PC-9 (cell line): ENCODE measurements around the gene WDR26. TPM values are rescaled to one million over a fixed set of nuclear protein-coding genes. Genes with fewer than 3 reads are reported as not detected.

Experiments used
- BruUV-seq: library from RNA; stranded (reverse); fragments of 400-500 nt; replicated peaks from 2 replicates; lab custom pipeline; 2021; lab: Mats Ljungman, UMichigan
- CTCF ChIA-PET: fragments of 300-600 bp; sonication (Branson Sonifier 250); formaldehyde crosslinking; loops from one replicate; lab custom pipeline; 2022; ENCODE audit warnings: antibody characterized with exemption; lab: Charles Lee
- POLR2A ChIA-PET: fragments of 300-600 bp; sonication (Branson Sonifier 250); formaldehyde crosslinking; loops from one replicate; lab custom pipeline; 2022; ENCODE audit warnings: antibody characterized with exemption; ENCODE audit not compliant: unreplicated experiment; lab: Charles Lee
- DNase-seq, 2 experiments: peaks; one replicate each; pipeline versions ENCODE4 v3.0.0 to v3.0.0-alpha.2; 2015 to 2022; ENCODE audit warnings: mixed read lengths in 1 of 2
- H2AFZ ChIP-seq: fragments of 200-600 bp; sonication (generic); 2 replicates; pipeline ENCODE4 v1.8.1; 2017; ENCODE audit warnings: antibody characterized with exemption
- H3F3A ChIP-seq: fragments of 200-600 bp; sonication (generic); 2 replicates; pipeline ENCODE4 v1.8.1; 2017; ENCODE audit warnings: antibody characterized with exemption, mild to moderate bottlenecking, low read depth; ENCODE audit not compliant: insufficient read depth
- H3K27ac ChIP-seq: fragments of 200-600 bp; sonication (generic); 2 replicates; pipeline ENCODE4 v1.6.1; 2016; ENCODE audit warnings: mixed run types
- H3K27me3 ChIP-seq: fragments of 200-600 bp; sonication (generic); 2 replicates; pipeline ENCODE4 v1.6.1; 2016; ENCODE audit warnings: low read depth, mixed run types; ENCODE audit not compliant: insufficient read depth
- H3K36me3 ChIP-seq: fragments of 200-600 bp; sonication (generic); 2 replicates; pipeline ENCODE4 v1.6.1; 2016; ENCODE audit warnings: low read depth, mixed run types
- H3K4me1 ChIP-seq: fragments of 200-600 bp; sonication (generic); replicated peaks from 2 replicates; pipeline ENCODE4 v1.6.1; 2016; ENCODE audit warnings: mixed run types; ENCODE audit not compliant: insufficient read depth
- H3K4me2 ChIP-seq: fragments of 200-600 bp; sonication (generic); 2 replicates; pipeline ENCODE4 v1.6.1; 2017; ENCODE audit warnings: mixed run types
- H3K4me3 ChIP-seq: fragments of 200-600 bp; sonication (generic); 2 replicates; pipeline ENCODE4 v1.6.1; 2016; ENCODE audit warnings: mixed run types
- H3K79me2 ChIP-seq: fragments of 200-600 bp; sonication (generic); 2 replicates; pipeline ENCODE4 v1.6.1; 2017; ENCODE audit warnings: low read depth, mixed run types
- H3K9me2 ChIP-seq: fragments of 200-600 bp; sonication (generic); 2 replicates; pipeline ENCODE4 v1.8.1; 2017; ENCODE audit warnings: mild to moderate bottlenecking; ENCODE audit not compliant: insufficient read depth
- H3K9me3 ChIP-seq: fragments of 200-600 bp; sonication (generic); 2 replicates; pipeline ENCODE4 v1.8.1; 2016; ENCODE audit warnings: low read depth; ENCODE audit not compliant: insufficient read depth
- H4K20me1 ChIP-seq: fragments of 200-600 bp; sonication (generic); 2 replicates; pipeline ENCODE4 v1.8.1; 2017; ENCODE audit not compliant: insufficient read depth
- CTCF ChIP-seq: fragments of 200-600 bp; sonication (generic); conservative IDR thresholded peaks from 2 replicates; pipeline ENCODE4 v1.6.1; 2017; ENCODE audit warnings: mixed run types, antibody characterized with exemption, mild to moderate bottlenecking, moderate library complexity
- EZH2 ChIP-seq: fragments of 200-600 bp; sonication (generic); IDR thresholded peaks from 2 replicates; pipeline ENCODE4 v1.8.0; 2017; ENCODE audit warnings: antibody characterized with exemption, low read depth
- intact Hi-C: fragments of 100-400 bp; cut with micrococcal nuclease; formaldehyde crosslinking; loops from one replicate; pipeline ENCODE4 v1.10.0; 2022; ENCODE audit not compliant: unreplicated experiment
- total RNA-seq: library from RNA; stranded (reverse); gene quantifications from 2 replicates; pipeline ENCODE4 v1.2.3, GENCODE V29; 2021

Gene WDR26
- total RNA-seq, 1 experiment from 2014 or later, result 88.9 TPM

GRCh38 chr1:224432146-224432545 lies 2.5 kb downstream of the WDR26 start:
- peaks cover 90% of the 10 kb centered on the region for H3K79me2 ChIP-seq
- no TSS peak for BruUV-seq
- TF ChIP-seq CTCF, result no peak
- no peak for TF ChIP-seq EZH2
- H3K36me3 ChIP-seq, result peaks cover 43% of the 10 kb centered on the region
- peak overlapping the region; percentile 86 for H3K4me2 ChIP-seq
- H3K4me3 ChIP-seq, result peak overlapping the region; percentile 87; the same call in 1 of the 2 replicates
- POLR2A ChIA-PET, result no interaction called here
- CTCF ChIA-PET, result interaction anchor here (1.1 to 1.8 kb wide), 2 partner anchors 14 to 25 kb away, joined by 3 to 5 read pairs; no protein-coding TSS in a partner anchor
- H3F3A ChIP-seq, result peaks cover 33% of the 10 kb centered on the region
- intact Hi-C loops, result loop anchor here (10.0 kb wide), 1 partner anchor 423 kb away; no protein-coding TSS in a partner anchor
- H2AFZ ChIP-seq, result no peak overlapping the region
- no peak for DNase-seq
- H3K9me2 ChIP-seq, result no peaks in the 10 kb centered on the region
- H3K27me3 ChIP-seq, result no peaks in the 10 kb centered on the region
- peaks cover 32% of the 10 kb centered on the region for H4K20me1 ChIP-seq
- H3K4me1 ChIP-seq, result peaks cover 46% of the 10 kb centered on the region
- no peaks in the 10 kb centered on the region for H3K9me3 ChIP-seq
- H3K27ac ChIP-seq, result peak overlapping the region; percentile 50; the same call in 1 of the 2 replicates

GRCh38 chr1:224431726-224432125 lies 2.9 kb downstream of the WDR26 start:
- Histone ChIP-seq H3K27me3 (no peaks in the 10 kb centered on the region), H3K4me2 (peak overlapping the region; percentile 86), H3K27ac (peak overlapping the region; percentile 50; the same call in 1 of the 2 replicates), H3K9me2 (no peaks in the 10 kb centered on the region), H3K9me3 (no peaks in the 10 kb centered on the region), H3K4me3 (peak overlapping the region; percentile 87; the same call in 1 of the 2 replicates), H2AFZ (no peak overlapping the region), H3K36me3 (peaks cover 43% of the 10 kb centered on the region), H3K79me2 (peaks cover 87% of the 10 kb centered on the region), H3F3A (peaks cover 33% of the 10 kb centered on the region), H3K4me1 (peaks cover 42% of the 10 kb centered on the region), H4K20me1 (peaks cover 35% of the 10 kb centered on the region)
- ChIA-PET POLR2A (interaction anchor here (0.7 kb wide), 1 partner anchor 67 kb away, joined by 4 read pairs; no protein-coding TSS in a partner anchor), CTCF (interaction anchor here (1.1 to 1.8 kb wide), 2 partner anchors 14 to 25 kb away, joined by 3 to 5 read pairs; no protein-coding TSS in a partner anchor)
- no peak for DNase-seq
- intact Hi-C loops, result loop anchor here (10.0 kb wide), 1 partner anchor 423 kb away; no protein-coding TSS in a partner anchor
- TF ChIP-seq EZH2 (no peak), CTCF (no peak)
- BruUV-seq, result no TSS peak

- DNase-seq, result peak in 1 of 2 experiments; percentile 43
Observed at GRCh38 chr1:224430511-224431113, 4.0 kb downstream of the WDR26 start.

More at GRCh38 chr1:224430511-224431113, 4.0 kb downstream of the WDR26 start:
- Histone ChIP-seq H3K36me3 (peaks cover 43% of the 10 kb centered on the region), H3K4me2 (peak overlapping the region; percentile 86), H2AFZ (no peak overlapping the region), H3K4me3 (no peak overlapping the region; the same call in 1 of the 2 replicates), H3K9me2 (no peaks in the 10 kb centered on the region), H3K9me3 (no peaks in the 10 kb centered on the region), H3K4me1 (peaks cover 31% of the 10 kb centered on the region), H3F3A (peaks cover 25% of the 10 kb centered on the region), H3K79me2 (peaks cover 79% of the 10 kb centered on the region), H3K27me3 (no peaks in the 10 kb centered on the region), H4K20me1 (peaks cover 43% of the 10 kb centered on the region), H3K27ac (peak overlapping the region; percentile 50)
- ChIA-PET POLR2A (interaction anchor here (0.5 to 0.7 kb wide), 3 partner anchors 21 to 448 kb away, joined by 3 to 10 read pairs (median 5); no protein-coding TSS in a partner anchor), CTCF (interaction anchor here (1.1 kb wide), 1 partner anchor 13 kb away, joined by 3 read pairs; no protein-coding TSS in a partner anchor)
- intact Hi-C loops, result loop anchor here (10.0 kb wide), 1 partner anchor 424 kb away; no protein-coding TSS in a partner anchor
- TF ChIP-seq CTCF (no peak), EZH2 (no peak)
- BruUV-seq, result no TSS peak
